ENCODE data around the gene MAGEA4. TPM values are rescaled to one million over a fixed set of nuclear protein-coding genes. Genes with fewer than 3 reads are reported as not detected.

MAGEA4 gene
- polyA plus RNA-seq, 3 donors = not detected

DNA sequence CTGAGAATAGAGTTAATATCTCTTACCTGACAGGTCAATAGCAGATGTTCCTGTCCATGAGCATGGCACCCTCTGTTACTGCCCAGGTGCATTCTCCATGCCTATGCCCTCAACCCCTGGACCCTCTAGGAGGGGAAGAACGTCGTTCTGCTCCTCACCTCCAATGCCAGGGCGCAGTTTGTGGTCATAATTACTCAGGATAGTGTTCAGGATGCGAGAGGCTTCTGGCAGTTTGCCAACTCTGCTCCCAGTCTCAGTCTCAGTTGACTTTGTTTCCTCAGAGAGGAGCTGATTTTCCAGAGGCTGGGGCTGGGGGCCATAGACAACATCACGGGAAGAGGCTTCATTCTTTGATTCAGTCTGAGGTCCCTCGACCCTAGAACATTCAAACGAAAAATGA, 57.3 kb downstream of the MAGEA4 start:
- no peak overlapping the region for H3K9ac ChIP-seq (ENCODE audit: insufficient read depth, low read length, poor library complexity, severe bottlenecking)
- intact Hi-C loops (cut with micrococcal nuclease) = no loop called here
- no peak overlapping the region for H3K4me2 ChIP-seq (replicated peaks; ENCODE audit: extremely low read depth, low read length, poor library complexity, severe bottlenecking)
- H3K36me3 ChIP-seq (replicated peaks in 1 of 2; ENCODE audit: control insufficient read depth in 1 of 2, insufficient read depth in 2 of 2, low read length in 2 of 2) = no peaks in the 10 kb centered on the region
- no peaks in the 10 kb centered on the region for H3K9me3 ChIP-seq (replicated peaks in 1 of 2; ENCODE audit: control insufficient read depth in 1 of 2, insufficient read depth in 1 of 2, low read length in 2 of 2)
- no peak for DNase-seq
- H3K27ac Mint-ChIP-seq = no peak overlapping the region
- H3K27me3 Mint-ChIP-seq (ENCODE audit: low read depth in 3 of 3) = peaks cover 13 to 22% (median 19%) of the 10 kb centered on the region in 3 donors
- H3K4me3 ChIP-seq (replicated peaks in 1 of 3; ENCODE audit: low read depth in 2 of 3, low read length in 3 of 3) = no peak overlapping the region
- H3K9me3 Mint-ChIP-seq = peaks cover 0 to 10% (median 0%) of the 10 kb centered on the region in 7 donors
- H2AFZ ChIP-seq (ENCODE audit: insufficient read depth, low read depth, low read length, poor library complexity, severe bottlenecking) = no peak overlapping the region
- H3K4me3 Mint-ChIP-seq = no peak overlapping the region
- no peaks in the 10 kb centered on the region for H3K36me3 Mint-ChIP-seq
- no peaks in the 10 kb centered on the region for H3K4me1 Mint-ChIP-seq
- H3K4me1 ChIP-seq (ENCODE audit: control insufficient read depth in 1 of 2, insufficient read depth in 2 of 2, low read length in 2 of 2) = no peaks in the 10 kb centered on the region
- no peaks in the 10 kb centered on the region for H4K20me1 ChIP-seq (ENCODE audit: insufficient read depth, low read length)
- TF ChIP-seq, protein P1, sequence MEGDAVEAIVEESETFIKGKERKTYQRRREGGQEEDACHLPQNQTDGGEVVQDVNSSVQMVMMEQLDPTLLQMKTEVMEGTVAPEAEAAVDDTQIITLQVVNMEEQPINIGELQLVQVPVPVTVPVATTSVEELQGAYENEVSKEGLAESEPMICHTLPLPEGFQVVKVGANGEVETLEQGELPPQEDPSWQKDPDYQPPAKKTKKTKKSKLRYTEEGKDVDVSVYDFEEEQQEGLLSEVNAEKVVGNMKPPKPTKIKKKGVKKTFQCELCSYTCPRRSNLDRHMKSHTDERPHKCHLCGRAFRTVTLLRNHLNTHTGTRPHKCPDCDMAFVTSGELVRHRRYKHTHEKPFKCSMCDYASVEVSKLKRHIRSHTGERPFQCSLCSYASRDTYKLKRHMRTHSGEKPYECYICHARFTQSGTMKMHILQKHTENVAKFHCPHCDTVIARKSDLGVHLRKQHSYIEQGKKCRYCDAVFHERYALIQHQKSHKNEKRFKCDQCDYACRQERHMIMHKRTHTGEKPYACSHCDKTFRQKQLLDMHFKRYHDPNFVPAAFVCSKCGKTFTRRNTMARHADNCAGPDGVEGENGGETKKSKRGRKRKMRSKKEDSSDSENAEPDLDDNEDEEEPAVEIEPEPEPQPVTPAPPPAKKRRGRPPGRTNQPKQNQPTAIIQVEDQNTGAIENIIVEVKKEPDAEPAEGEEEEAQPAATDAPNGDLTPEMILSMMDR (IDR thresholded peaks at IDR 0.05) = no peak
- peaks cover 0 to 12% of the 10 kb centered on the region in 2 donors for H3K27me3 ChIP-seq (ENCODE audit: control insufficient read depth in 2 of 2, insufficient read depth in 2 of 2, low read length in 2 of 2)
- no peaks in the 10 kb centered on the region for H3K79me2 ChIP-seq (ENCODE audit: insufficient read depth, low read length)
- H3K27ac ChIP-seq (ENCODE audit: low read depth in 1 of 2, low read length in 2 of 2) = no peak overlapping the region
- WGBS (ENCODE audit: insufficient coverage) = no CpG with 5 or more reads among the region's 7 CpGs

DNA sequence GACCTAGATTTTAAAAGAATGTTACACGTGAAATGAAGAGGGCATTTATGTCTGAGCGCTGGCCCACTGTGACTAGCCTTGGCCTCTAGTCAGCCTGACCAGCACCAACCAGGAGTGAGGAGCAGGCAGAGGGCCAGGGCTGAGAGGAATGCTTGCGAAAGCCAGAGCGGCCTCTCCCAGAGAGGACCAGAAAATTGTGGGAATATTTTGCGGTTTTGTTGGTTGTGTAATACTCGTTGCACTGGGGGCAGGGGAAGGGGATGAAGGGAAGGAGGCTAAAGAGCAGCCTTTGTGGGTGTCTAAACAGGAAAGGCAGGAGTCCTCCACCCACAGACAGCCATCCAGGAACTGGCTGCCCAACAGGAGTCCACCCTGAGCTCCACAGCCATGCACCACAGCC, 58.0 kb downstream of the MAGEA4 start:
- no peak for DNase-seq
- H3K9me3 ChIP-seq (replicated peaks in 1 of 2; ENCODE audit: control insufficient read depth in 1 of 2, insufficient read depth in 1 of 2, low read length in 2 of 2) = no peaks in the 10 kb centered on the region
- H2AFZ ChIP-seq (ENCODE audit: insufficient read depth, low read depth, low read length, poor library complexity, severe bottlenecking) = no peak overlapping the region
- H3K4me1 ChIP-seq (ENCODE audit: control insufficient read depth in 1 of 2, insufficient read depth in 2 of 2, low read length in 2 of 2) = no peaks in the 10 kb centered on the region
- Mint-ChIP-seq H3K4me3 (no peak overlapping the region), H3K4me1 (no peaks in the 10 kb centered on the region), H3K27ac (peak overlapping the region in 1 of 7 donors; percentile 60), H3K9me3 (peaks cover 0 to 14% (median 0%) of the 10 kb centered on the region in 7 donors), H3K27me3 (ENCODE audit: low read depth in 3 of 3) (peaks cover 18 to 28% (median 25%) of the 10 kb centered on the region in 3 donors), H3K36me3 (no peaks in the 10 kb centered on the region)
- H3K79me2 ChIP-seq (ENCODE audit: insufficient read depth, low read length) = no peaks in the 10 kb centered on the region
- no peak overlapping the region for H3K4me3 ChIP-seq (replicated peaks in 1 of 3; ENCODE audit: low read depth in 2 of 3, low read length in 3 of 3)
- H3K4me2 ChIP-seq (replicated peaks; ENCODE audit: extremely low read depth, low read length, poor library complexity, severe bottlenecking) = no peak overlapping the region
- TF ChIP-seq, protein P1 (IDR thresholded peaks at IDR 0.05) = no peak
- no peak overlapping the region for H3K9ac ChIP-seq (ENCODE audit: insufficient read depth, low read length, poor library complexity, severe bottlenecking)
- H4K20me1 ChIP-seq (ENCODE audit: insufficient read depth, low read length) = no peaks in the 10 kb centered on the region
- H3K27ac ChIP-seq (ENCODE audit: low read depth in 1 of 2, low read length in 2 of 2) = no peak overlapping the region
- intact Hi-C loops (cut with micrococcal nuclease) = no loop called here
- no CpG with 5 or more reads among the region's 6 CpGs for WGBS (ENCODE audit: insufficient coverage)
- no peaks in the 10 kb centered on the region for H3K36me3 ChIP-seq (replicated peaks in 1 of 2; ENCODE audit: control insufficient read depth in 1 of 2, insufficient read depth in 2 of 2, low read length in 2 of 2)
- H3K27me3 ChIP-seq (ENCODE audit: control insufficient read depth in 2 of 2, insufficient read depth in 2 of 2, low read length in 2 of 2) = peaks cover 1 to 19% of the 10 kb centered on the region in 2 donors

Data from CD14-positive monocyte (primary cell).